HG03565 (cell line): Measurements from ENCODE around the gene CDH4.

Experiments used
- ATAC-seq: cut with Tn5 transposase; IDR thresholded peaks from one replicate; pipeline ENCODE4 v1.9.1; 2021; ENCODE audit warnings: mild to moderate bottlenecking, moderate library complexity; ENCODE audit not compliant: unreplicated experiment

CDH4 gene

DNA sequence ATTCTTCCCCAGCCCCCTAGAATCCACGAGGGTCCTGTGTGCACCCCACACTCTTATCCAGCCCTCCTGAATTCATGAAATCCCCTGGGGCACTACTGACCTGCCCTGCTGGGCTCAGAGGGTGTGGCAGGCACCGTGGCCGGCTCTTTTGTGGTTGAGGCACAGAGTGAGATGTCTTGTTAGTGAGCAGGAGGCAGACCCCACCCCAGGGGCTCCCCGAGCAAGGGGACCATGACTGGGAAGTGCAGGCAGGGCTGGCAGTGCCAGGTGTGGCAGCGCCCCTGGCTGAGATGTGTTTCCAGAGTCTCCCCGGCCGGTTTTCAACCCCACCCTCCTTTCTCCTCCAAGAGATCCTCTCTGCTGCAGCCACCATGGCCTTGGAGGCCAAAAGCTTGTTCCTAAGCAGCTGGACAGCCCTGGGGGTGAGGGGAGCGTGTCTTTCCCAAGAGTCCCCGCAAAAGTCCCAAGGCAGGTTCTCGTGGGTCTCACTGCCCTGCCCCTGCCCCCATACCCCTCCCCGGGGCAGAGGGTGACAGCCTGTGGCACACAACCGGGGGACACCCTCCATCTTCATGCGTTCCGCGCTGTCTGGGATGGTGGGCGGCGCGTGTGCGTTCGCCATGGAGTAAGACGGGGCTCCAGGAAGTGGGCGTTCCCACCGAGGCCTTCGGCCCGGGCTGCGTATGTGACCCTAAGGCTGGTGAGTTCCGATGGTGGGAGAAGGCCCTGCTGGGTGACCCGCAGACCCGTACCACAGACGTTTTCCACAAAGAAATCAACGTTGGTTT lies 604.8 kb downstream of the CDH4 start:
- no peak for ATAC-seq

DNA sequence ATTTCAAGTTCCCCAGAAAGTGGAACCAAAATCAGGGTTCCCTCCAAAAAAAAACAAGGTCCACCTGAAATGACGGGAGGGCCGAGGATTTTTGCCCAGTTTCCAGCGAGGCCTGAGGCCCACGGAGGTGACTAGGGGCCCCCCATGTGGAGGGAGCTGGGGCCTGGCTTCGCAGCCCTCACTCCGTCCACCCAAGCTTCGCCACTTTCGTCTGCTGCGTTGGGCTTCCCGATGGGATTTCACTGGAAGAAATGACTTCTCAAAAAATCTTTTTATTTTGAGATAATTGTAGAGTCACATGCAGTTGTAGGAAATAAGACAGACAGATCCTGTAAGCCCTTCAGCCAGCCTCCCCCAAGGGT lies 605.3 kb downstream of the CDH4 start:
- no peak for ATAC-seq

DNA sequence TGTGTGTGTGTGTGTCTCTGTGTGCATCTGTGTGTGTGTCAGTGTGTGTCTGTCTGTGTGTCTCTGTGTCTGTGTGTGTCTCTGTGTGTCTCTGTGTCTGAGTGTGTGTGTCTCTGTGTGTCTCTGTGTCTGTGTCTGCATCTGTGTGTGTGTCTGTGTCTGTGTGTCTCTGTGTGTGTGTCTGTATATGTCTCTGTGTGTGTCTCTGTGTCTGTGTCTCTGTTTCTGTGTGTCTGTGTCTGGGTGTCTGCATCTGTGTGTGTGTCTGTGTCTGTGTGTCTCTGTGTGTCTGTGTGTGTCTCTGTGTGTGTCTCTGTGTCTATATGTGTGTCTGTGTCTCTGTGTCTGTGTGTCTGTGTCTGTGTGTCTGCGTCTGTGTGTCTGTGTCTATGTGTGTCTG lies 605.8 kb downstream of the CDH4 start:
- ATAC-seq, result no peak

DNA sequence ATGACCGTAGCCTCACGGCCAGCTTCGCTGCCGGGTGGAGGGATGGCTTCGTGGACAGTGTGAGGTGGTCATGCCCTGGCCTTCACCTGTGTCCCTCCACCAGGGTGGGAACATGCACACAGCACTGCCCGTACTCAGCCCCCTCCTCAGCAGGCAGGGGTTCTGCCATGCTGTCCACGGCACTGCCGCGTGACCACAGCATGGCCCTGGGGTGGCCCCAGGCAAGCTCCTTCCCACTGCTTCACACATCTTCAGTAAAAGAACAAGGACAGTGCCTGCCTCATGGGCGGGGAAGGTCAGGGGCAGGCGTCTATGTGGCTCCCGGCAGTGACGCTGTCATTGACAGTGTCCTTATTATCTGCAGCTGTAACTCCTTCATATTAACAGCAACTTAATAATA lies 607.7 kb downstream of the CDH4 start:
- no peak for ATAC-seq

DNA sequence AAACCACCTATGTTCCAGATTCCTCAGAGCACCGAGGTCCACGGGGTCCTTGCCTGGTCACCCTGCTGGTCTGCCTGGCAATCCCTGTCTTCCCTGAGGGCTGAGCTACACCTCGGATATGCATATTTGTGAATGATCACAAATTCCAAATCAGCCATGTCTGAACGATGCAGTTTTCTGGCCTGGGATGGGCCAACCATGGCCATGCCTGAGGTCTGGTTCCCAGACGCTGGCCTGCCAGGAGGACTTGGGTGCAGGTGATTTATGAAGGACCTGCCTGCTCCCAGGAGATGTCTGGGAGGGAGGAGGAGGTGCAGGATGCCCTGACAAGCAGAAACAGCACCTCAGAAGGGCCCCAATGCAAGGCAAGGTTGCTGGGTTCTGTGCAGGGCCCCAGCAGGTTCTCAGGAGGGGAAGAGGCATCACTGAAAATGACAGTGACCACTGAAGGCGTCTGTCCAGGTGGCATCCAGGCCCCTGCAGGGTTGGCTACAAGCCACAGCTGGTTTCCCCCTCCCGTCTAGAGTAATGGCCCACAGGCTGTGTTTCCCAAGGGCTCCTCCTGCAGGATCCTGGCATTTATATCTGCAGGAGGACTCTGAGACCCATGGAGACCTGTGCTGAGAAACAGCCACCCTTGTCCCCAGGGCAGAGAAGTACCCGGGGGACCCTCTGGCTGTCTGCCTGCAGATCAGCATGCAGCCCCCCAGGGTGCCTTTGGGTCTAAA lies 608.4 kb downstream of the CDH4 start:
- no peak for ATAC-seq

DNA sequence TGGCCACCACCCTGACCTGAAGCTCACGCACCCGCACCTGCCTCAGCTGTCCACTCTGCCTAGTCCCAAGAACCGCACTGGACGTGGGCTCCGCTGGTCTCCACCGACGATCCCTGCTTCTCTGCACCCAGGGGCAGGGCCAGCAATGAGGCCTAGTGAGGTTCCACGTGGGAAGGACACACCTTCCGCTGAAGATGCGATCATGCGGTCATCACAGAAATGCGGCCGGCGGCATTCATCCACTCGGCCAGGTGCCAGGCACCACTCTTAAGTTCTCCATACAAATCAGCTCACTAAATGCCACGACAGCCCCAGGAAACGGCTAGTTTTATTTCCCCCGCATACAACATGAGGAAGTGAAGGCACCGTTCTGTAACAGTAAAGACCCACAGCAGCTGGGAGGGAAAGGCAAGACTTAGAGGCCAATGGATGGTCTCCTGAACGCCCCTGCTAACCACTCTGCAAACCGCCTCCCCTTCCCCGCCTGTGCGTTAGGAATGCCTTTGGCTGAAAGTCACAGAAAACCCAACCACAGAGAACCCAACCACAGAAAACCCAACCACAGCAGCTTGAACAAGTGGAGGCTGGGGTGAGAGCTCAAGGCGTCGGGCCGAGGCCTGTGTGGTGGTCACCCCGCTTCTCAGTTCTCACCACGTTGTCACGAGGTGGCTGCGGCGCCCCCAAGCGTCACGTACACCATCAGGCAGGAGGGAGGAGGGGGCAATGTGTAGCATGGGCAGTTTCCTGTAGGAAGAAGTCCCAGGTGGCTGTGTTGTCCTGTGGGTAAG lies 609.2 kb downstream of the CDH4 start:
- no peak for ATAC-seq

DNA sequence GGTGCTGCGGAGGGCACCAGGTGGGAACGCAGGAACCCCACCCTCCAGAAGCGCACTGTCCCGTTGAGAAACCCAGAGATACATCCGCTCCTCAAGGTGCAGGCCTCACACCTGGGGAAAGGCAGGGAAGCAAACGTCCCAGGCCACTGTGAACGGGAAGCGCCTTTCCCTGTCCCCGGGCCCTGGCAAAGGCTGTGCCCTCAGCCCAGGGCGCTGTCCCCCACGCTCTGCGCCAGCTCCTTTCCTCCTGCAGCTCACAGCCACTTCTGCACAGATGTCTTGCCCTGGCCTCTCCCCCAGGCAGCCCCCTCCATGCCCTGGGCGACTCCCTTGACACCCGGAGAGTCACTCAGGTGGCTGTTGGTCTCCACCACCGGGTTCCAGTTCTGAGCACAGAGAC lies 609.8 kb downstream of the CDH4 start:
- no peak for ATAC-seq

DNA sequence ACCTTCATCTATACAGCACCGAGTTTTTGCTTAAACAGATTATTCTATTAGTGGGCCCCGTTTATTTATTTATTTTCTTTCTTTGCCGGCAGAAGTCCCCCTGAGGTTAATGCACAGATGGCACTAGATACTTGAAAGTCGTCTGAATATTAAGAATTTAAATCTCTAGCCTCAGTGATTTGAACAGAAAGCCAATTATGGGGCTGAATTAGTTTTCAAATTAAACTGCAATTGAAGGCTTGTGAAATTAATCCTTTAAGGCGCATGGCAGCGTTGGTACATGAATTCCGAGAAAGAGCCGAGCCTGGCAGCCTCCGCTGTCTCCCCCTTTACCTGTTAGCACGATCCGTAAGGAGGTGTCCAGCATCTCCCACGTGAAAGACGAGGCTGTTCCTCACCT lies 610.8 kb downstream of the CDH4 start:
- no peak for ATAC-seq

DNA sequence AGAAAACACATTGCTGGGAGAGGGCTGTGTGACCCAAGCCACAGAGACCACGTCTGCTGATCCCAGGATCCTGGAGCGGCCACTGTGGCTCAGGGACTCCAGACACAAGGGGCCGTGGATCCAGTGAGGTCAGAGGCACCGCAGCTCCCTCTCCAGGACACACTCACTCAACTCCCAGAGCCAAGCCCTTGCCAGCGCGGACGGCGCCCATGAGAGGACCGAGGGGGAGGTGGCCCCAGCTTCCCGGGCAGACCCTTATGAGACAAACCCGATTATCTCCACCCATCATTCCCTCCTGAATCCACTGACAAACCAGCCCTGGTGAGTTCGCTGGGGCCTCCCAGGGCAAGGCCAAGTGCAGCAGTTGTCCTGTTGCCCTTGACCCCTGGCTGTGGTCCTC lies 612.4 kb downstream of the CDH4 start:
- no peak for ATAC-seq

DNA sequence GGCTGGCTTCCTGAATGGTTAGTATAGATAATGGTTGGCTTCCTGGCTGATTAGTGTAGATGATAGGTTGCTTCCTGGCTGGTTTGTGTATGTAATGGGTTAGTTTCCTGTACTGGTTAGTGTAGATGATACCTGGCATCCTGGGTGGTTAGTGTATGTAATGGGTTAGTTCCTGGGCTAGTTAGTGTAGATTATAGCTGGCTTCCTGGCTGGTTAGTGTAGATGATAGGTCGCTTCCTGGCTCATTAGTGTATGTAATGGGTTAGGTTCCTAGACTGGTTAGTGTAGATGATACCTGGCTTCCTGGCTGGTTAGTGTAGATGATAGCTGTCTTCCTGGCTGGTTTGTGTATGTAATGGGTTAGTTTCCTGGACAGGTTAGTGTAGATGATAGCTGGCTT lies 613.3 kb downstream of the CDH4 start:
- no peak for ATAC-seq

DNA sequence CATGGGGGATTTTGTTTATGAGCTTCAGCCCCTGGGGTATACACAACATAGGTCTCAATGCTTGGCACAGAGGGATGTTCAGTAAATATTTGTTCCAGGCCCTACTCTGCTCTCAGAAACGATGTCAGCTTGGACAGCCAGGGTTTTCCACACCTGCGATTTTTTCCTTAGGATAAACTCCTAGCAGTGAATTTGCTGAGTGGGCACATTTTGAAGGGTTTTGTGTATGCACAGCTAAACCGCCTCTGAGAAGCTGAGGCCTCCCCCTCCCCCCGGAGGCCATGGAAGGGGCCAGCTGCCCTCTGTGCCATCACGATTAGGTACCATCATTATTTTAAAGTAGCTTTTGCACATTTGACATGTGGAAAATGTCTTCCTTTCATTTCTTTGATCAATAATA lies 614.1 kb downstream of the CDH4 start:
- no peak for ATAC-seq

DNA sequence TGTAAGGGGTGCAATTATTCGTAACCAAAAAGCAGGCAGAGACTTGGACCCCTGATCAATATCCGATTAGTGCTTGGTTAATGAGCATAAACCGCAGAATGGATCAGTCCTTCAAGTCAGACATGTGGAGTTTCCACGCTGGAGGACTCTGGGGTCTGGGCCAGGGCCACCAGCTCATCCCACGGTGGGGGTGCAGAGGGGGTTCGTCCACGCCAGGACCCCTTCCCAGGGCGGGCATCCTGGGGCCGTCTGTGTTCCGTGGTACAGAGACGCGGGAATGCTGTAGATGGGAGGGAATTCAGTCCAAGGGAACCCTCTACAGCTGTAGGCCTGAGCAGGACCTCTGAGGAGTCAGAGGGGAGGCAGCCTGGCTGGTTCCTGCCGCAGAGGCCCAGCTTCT lies 615.9 kb downstream of the CDH4 start:
- ATAC-seq, result no peak

DNA sequence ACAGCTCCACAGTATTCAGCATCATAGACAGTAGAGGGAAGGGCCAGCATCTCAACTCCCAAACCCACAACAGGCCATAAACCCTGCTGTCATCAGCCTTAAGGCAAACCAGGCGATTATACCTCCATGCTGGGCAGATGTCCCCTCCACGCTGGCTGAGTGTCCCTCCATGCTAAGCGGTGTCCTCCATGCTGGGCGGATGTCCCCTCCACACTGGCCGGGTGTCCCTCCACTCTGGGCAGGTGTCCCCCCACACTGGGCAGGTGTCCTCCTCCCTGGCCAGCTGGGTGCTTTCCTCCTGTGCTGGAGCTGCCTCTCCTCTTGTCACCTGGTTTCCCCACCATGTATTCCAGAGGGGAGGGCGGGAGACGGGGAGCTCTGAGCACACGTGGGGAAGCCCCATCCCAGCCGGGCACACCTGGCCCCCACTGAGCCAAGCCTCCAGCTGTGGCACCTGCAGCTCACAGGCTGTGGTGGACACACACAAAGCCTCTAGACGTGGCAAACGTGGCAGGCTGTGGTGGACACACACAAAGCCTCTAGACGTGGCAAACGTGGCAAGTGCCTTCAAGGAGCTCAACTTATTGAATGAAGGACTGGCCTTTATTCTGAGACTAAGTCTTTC lies 616.5 kb downstream of the CDH4 start:
- no peak for ATAC-seq

DNA sequence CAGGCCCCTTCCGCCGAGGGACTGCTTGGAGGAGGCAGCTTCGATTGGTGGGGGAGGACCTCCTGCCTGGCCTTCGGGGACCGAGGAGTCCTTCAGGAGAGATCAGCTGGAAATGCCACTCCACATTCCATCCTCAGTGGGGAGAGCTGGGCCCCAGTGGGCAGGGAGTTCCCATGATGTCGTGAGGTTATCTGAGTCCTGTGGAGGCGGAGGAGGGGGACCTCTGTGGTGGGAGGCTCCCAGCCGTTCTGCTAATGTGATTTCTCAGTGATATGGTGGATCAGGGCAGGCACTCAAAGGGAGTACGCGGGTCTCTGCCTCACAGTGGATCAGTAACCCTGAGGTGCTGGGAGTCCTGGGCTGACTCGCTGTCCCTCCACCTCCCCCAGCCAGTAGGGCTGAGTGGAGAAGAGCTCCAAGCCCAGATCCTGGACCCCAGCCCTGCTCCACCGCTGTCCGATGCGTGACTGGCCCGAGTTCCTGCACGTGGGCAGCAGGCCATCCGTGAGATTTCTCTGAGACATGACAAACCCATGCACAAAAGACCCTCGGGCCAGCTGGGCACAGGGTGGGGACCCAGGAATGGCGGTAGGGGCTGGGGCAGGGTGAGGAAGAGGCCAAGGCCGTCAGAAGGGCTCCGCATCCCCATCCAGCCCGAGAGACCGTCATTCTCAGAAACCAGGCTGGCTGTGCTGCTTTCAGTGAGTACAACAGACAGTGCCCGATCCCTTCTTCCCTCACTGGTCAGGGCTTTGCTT lies 617.9 kb downstream of the CDH4 start:
- no peak for ATAC-seq

DNA sequence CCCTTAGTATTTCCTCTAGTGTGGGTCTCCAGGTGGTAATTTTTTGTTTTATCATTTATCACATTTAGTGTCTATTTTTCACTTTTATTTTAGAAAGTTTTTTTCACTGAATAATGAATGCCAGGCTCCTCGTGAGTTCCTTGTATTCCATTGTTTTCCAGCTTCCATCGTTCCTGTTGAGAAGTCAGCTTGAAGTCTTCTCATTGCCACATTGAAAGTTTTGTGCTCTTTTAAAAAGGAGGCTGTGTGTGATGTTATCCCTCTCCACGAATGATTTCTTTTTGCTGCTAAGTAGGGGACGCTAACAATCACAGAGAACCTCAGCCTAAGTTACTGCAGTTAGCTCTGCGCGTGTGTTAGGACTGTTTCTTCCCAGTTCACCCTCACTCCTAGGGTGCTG lies 619.1 kb downstream of the CDH4 start:
- no peak for ATAC-seq

DNA sequence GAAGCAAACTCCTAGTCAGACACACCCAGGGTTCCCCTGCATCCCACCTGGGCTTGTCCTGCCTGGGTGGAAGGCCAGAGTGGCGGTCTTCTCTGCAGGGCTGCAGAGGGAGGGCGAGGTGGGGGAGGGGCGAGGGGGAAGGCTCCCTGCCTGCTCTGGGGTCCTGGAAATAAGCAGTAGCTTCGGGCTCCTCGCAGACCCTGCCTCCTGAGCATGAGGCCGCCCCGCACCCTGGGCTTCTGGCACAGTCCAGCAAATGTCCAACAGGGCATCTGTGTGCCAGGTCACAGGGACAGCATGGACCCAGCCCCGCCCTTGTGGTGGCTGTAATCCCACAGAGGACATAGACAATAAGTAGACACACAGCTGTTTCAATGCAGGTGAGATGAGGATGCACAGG lies 619.9 kb downstream of the CDH4 start:
- no peak for ATAC-seq

DNA sequence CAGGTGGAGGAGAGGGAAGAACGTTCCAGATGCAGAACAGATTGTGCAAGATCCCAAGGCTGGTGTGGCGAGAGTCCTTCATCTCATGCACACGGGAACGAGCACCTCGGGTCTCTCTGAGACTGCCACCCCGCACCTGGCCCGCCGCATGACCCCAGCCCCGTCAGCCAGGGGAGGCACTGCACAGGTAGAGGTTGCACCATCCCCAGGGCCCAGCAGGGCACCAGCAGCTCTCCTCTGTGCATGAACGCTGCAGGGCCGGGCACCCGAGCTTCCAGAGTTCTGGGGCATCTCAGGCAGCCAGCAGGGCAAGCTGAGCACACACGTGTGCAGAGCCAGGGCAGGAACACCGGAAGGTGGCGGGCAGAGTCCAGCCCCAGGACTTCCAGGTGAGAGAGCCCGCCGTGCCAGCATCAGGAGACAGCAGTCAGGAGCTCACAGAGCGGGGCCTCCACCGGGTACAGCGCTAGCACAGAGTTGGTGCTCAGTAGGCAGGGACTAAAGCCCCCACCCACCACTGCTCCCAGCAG lies 620.4 kb downstream of the CDH4 start:
- ATAC-seq, result no peak

DNA sequence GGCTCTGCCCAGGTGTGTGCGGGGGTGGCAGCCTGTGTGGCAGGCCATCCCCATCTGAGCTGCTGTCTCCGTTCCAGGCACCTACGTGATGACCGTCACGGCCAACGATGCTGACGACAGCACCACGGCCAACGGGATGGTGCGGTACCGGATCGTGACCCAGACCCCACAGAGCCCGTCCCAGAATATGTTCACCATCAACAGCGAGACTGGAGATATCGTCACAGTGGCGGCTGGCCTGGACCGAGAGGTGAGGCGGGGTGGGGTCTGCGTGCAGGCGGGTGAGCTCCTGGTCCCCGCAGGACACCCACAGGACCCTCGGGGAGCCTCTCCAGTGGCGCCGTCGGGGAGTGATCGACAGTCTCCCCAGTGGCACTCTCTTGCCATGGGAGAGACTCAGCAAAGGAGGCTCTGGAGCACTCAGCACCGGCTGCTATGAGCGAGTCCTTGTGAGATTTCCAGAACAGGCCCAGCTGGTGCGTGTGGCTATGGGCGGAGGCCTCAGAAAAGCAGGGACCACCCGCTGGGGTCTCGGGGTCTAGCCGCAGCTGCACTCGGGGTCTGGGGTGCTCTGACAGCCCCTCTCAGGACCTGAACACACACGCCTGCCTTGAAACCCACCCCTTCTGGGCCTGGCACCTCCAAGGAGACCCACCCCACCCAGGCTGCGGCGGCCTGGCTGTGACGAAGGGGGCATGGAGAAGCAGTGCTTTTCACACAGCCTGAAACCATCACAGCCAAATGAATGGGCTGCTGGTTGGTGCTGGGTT lies 621.8 kb downstream of the CDH4 start:
- no peak for ATAC-seq

DNA sequence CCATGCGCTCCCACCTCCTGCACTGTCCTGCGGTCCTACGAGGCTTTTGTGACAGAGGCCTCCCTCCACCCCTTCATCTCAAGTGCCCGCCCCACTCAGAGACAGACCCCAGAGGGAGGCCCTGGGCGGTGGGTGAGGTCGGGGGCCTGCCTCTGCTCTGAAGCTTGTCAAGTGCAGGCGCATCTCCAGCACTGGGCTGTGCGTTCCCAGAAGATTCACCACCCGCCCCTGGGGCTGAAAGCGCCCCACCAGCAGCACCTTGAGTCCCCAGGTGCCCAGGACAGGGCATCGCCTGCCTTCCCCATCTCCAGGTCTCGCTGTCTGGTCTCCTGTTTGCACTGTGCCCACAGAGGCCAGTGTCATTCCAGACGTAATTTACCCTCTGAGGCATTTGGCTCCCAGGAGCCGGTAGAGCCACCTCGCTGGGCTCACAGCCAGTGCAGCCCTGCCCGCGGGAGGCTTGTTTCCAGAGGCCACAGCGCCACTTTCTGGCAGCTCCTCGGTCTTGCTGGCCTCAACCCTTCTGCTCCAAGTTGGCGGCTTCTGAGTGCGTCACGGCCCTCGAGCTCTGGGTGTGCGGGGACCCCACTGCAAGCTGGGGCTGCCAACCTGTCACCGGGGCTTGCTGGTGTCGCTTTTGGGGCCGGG lies 622.5 kb downstream of the CDH4 start:
- ATAC-seq, result no peak
